Measurements from ENCODE around the gene SRP72.
"Not testable (repeated sequence)": the region's sequence is repeated elsewhere in the genome, so short reads cannot be mapped to it uniquely, and the experiment has no call there.

Gene SRP72

DNA sequence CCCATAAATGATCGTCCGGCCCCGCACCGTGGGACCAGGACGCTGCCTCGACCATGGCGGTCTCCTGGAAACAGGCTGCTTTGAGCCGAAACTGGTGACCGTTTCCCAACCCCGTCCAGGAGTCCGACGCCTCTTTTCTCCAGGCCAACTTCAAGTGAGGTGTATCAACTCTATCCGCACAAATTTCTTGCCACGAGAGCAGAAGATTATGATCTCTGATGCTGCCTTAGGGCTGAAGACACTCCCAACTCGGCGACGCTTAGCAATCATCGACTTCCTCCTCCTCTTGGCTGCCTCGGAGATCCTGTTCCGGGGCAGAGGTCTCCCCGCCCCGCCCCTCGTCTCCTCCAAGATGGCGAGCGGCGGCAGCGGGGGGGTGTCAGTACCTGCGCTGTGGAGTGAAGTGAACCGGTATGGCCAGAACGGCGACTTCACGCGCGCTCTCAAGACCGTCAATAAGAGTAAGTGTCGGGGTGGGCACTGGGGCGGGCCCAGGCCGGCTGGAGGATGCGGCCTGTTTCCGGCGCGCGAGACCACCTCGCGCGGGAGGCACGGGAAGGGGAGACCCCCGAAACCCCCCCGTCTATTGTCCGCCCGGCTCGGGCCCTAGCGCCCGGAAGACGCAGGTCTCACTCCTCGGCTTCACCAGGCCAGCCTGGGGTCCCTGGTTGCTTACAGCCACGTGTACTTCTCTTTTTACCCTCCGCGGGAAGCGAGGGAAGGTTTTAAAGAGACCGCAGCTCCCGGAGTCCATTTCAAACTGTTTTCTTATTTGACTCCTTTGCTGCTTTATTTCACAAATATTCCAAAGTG is at the start of gene SRP72:
SRP72 (plus strand) TSS at position 334 of the 813 bp plus-strand sequence; CDS start at position 353, 19 bp downstream.
- DNase-seq (ENCODE audit: insufficient read length, low spot score) (peak; percentile 79), FAIRE-seq (no peak)

DNA sequence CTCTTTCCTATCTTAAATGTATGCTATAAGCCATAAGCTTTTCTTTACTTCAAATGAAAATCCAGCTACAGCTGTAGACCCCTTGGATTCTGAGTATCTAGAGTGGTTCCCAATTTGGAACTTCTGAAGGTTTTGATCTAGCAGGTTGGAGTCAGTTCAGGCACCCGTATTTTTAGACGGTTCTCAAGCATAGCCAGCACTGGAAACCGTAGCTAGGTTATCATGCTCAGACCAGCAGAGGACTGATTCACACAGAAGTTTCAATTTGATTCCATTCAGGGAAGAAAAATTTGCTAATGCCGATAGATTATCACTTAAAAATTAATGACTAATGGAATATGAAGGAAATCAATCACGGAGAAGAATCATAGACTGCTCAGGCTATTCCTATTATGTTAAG is 43.2 kb upstream of the SRP72 start:
- FAIRE-seq (no peak), DNase-seq (ENCODE audit: insufficient read length, low spot score) (no peak)

- FAIRE-seq (no peak), DNase-seq (ENCODE audit: insufficient read length, low spot score) (no peak)
Measured at GRCh38 chr4:56424697-56425514, 42.5 kb upstream of the SRP72 start.

DNA sequence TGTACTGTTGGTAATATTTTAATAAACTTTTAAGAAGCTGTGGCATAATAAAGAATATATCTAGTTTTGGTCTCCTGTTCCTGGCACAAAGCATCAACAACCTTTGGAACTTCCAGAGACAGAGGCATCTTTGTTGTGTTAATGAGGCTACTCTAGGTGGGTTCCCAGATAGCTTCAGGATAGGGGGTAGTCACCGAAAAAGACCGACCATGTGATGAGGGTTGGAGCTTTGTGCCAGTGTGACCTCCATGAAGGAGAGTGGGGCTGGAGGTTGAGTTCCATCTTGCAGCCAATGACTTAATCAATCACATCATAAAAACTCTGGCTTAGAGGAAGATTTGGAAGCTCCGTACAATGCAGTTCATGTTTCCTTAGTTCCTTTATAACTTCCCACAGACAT is 41.9 kb upstream of the SRP72 start:
- no peak for DNase-seq (ENCODE audit: insufficient read length, low spot score)

DNA sequence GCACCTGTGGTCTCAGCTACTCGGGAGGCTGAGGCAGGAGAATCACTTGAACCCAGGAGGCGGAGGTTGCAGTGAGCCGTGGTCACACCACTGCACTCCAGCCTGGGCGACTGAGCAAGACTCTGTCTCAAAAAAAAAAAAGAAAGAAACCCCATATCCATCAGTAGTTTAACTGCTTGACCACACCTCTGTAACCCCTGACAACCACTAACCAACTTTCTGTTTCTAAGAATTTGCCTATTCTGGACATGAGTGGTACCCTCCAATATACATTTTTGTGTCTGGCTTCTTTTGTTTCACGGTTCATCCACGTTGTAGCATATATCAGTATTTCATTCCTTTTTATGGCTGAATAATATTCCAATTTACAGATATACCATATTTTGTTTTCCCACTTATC is 41.1 kb upstream of the SRP72 start:
- DNase-seq (ENCODE audit: insufficient read length, low spot score) (no peak), FAIRE-seq (no peak)

More for the DNA sequence above, 41.9 kb upstream of the SRP72 start:
- no peak for FAIRE-seq

DNA sequence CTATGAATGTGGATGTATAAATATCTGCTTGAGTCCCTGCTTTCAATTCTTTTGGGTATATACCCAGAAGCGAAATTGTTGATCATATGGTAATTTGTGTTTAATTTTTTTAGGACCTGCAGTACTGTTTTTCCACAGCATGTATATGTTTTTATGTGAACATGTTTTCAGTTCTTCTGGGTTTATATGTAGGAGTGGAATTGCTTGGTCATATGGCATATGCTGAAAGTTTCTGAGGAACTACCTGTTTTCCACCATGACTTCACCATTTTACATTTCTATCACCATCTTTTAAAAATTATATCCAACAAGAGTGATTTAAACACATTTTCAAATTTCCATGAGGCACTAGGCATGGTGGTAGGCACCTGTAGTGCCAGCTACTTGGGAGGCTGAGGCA is 40.2 kb upstream of the SRP72 start:
- FAIRE-seq = no peak
- no peak for DNase-seq (ENCODE audit: insufficient read length, low spot score)

- DNase-seq (ENCODE audit: insufficient read length, low spot score) (no peak), FAIRE-seq (no peak)
Measured at GRCh38 chr4:56430203-56430602, 37.2 kb upstream of the SRP72 start.

DNA sequence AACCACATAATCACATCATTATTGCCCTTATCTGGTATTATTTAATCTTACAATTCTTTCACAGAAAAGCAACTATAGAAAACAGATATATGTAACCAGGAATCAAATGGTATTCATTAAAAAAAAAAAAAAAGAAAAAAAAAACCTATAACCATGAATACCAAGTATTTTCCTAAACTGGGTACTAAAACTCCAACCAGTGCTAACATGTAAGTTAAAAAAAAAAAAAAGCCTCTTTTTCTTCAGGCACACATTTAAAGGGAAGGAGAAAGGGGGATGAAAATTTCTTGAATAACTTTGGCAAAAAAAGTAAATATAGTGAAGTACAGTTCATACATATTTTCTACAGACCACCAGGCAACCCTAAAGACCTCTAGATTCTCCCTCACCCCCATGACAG is 34.1 kb upstream of the SRP72 start:
- DNase-seq (ENCODE audit: insufficient read length, low spot score) = no peak
- no peak for FAIRE-seq

DNA sequence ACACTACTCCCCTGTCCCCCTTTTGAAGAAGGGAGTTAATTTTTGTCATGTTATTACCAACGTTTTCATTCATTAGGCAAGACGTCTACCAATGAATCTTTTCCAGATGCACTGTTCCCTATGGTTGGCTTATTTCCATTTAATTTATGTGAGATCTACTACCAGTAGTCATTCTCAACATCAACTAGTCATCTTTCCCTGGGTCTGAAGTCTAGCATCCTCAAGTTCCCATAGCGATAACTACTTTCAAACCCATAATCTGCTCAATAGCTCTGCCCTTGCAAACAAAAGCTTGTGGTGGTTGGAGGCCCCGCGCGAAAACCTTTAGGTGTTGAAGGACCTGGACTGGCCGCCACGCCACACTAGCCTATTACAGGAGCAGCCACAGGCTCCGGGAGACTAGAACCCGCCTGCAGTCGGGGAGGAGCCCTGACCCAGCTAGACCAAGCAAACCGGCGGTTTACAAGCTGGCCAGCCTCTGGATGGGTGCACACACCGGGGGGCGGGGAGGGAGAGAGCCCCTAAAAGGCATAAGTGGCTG is 32.7 kb upstream of the SRP72 start:
- DNase-seq (ENCODE audit: insufficient read length, low spot score) = peak; percentile 23
- FAIRE-seq = no peak

- FAIRE-seq = peak; percentile 48
- peak; percentile 85 for DNase-seq (ENCODE audit: insufficient read length, low spot score)
Measured at GRCh38 chr4:56435140-56435926, 32.1 kb upstream of the SRP72 start, which contains the start of gene PPAT. PPAT (minus strand) TSS chr4:56435615; CDS start chr4:56435477, 138 bp downstream.

DNA sequence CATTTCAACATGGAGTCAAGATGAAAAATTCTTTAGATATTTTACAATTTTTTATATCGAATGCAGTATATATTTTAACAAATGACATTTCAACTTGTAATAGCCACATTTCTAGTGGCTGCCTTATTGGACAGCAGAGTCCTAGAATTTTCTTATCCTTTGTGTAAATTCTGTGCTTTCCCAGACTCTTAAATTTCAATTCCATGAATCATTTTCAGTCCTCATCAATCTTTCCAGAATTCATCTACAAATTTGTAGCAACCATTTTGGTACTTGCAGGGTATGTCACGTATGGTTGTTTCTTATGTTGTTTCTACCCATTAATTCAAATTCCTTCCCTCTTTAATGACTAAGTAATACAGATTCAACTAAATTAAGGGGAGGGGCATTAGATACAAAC is 28.7 kb upstream of the SRP72 start:
- no peak for DNase-seq (ENCODE audit: insufficient read length, low spot score)
- FAIRE-seq = no peak

GRCh38 chr4:56440983-56441382 is 26.4 kb upstream of the SRP72 start:
- FAIRE-seq (no peak), DNase-seq (ENCODE audit: insufficient read length, low spot score) (no peak)

GRCh38 chr4:56444719-56445118 is 22.7 kb upstream of the SRP72 start:
- no peak for DNase-seq (ENCODE audit: insufficient read length, low spot score)
- FAIRE-seq = no peak

GRCh38 chr4:56445699-56446098 is 21.7 kb upstream of the SRP72 start:
- FAIRE-seq (no peak), DNase-seq (ENCODE audit: insufficient read length, low spot score) (no peak)

DNA sequence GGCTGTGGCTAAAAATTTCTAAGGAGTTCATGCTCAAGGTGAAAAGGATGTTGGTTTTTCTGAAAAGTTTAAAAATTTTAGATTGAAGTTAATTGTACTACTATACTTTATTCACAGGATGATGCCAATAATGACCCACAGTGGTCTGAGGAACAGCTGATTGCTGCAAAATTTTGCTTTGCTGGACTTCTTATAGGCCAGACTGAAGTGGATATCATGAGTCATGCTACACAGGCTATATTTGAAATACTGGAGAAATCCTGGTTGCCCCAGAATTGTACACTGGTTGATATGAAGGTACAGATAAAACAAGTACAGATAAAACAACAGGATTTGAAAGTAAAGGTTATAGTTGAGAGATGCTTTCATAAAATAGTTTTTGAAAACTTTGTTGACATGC is 19.1 kb upstream of the SRP72 start:
- FAIRE-seq (no peak), DNase-seq (ENCODE audit: insufficient read length, low spot score) (no peak)

GRCh38 chr4:56449475-56449874 is 17.9 kb upstream of the SRP72 start:
- not testable (repeated sequence) for DNase-seq (ENCODE audit: insufficient read length, low spot score); FAIRE-seq

- no peak for FAIRE-seq
- DNase-seq (ENCODE audit: insufficient read length, low spot score) = no peak
Measured at GRCh38 chr4:56450342-56450741, 17.1 kb upstream of the SRP72 start.

- no peak for FAIRE-seq
- DNase-seq (ENCODE audit: insufficient read length, low spot score) = no peak
Measured at GRCh38 chr4:56460085-56460484, 7.3 kb upstream of the SRP72 start.

DNA sequence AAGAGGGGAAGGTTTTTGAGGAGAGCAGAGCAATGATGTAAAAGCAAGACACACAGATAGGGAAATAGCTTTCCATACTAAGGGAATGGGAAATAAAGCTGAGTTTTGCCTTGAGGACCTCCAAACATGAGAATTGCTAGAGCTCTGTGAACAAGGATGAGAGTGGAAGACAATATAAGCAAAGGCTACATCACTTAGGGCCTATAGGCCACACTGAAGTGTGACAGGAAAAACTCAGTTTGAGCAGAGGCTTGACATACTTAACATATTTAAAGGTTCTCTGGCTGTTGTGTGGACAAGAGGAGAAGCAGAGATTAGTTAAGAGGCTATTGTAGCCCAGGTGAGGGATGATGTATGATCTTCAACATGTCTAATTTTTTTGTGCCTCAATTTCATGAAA is 5.3 kb upstream of the SRP72 start:
- DNase-seq (ENCODE audit: insufficient read length, low spot score) (no peak), FAIRE-seq (no peak)

DNA sequence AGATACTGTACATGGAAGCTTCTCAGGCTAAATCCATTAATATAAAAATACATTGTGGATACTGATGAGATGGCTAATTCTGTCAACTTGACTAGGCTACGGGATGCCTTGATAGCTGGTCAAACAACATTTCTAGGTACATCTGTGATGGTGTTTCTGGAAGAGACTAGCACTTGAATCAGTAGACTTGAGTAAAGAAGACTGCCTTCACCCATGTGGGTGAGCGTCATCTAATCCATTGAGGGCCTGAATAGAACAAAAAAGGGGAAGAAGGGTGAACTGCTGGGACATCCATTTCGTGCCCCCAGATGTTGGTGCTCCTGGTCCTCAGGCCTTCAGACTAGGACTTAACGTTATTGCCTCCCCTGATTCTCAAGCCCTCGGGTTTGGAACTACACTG is 3.7 kb upstream of the SRP72 start:
- DNase-seq (ENCODE audit: insufficient read length, low spot score) = no peak
- FAIRE-seq = no peak

DNA sequence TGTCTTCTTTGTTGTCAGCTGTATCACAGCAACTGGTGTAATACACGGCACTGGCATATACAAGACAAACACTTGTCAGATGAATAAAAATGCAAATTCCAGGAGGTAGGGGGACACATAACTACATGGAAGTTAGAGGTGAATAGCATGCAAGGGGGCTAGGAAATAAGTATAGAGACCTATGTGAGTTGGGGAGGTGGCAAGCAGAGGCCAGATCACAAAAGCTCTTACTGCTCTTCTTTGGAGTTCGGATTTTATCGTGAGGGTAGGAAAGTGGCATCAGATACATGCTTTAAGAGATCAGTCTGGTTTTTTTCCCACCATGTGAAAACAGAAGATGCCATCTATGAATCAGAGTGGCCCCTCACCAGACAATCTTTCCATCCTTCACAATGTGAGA is 2.8 kb upstream of the SRP72 start:
- no peak for DNase-seq (ENCODE audit: insufficient read length, low spot score)
- FAIRE-seq = no peak
